GM18858 (cell line): ENCODE data around the gene CNST.
"Not testable (repeated sequence)": the region's sequence is repeated elsewhere in the genome, so short reads cannot be mapped to it uniquely, and the experiment has no call there.

ENCODE experiments used
- ATAC-seq: cut with Tn5 transposase; IDR thresholded peaks from one replicate; pipeline ENCODE4 v1.9.1; 2021; ENCODE audit not compliant: unreplicated experiment

CNST gene

DNA sequence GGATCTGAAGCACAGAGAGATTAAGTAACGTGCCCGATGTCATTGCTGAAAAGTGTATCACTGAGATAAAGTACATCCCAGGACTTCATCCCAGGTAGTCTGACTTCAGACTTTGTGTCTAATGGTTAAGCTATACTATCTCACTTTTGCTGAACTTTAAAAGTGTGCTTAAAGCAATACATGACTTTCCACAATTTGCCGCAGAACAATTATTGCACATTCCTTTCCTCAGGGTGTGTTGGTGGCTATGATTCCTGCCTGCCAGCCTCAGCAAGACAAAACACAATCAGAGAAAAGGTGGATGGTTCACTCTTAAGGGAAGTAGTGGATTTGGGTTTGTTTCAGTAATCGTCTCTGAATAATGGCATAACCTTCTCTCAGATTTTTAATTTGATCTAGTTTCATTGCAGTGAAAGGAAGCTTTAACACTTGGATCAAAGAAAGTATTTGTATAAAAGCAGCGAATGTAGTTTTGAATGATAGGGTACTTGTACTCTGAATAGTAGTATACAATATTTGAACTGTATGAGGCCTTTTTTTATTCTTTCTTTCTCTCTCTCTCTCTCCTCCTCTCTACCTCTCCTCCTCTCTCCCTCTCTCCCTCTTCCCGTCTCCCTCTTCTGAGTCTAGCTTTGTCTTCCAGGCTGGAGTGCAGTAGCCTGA, 47.0 kb downstream of the CNST start:
- ATAC-seq: no peak

DNA sequence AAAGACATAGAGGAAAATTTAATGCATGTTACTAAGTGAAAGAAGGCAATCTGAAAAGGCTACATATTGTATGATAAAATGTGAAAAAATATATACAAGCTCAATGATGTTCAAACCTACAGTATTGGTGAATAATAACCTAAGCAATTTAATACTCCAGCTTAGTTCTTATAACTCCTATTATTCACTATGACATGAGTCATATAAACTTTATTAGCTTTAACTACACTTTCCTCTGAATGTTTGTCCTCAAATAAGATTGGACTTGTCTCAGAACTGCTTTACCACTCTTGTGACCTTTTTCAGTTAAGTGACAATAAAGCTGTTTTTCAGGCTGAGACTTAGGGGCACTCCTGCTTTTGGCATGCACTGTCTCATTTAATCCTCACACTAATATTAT, 50.9 kb downstream of the CNST start:
- ATAC-seq: no peak

DNA sequence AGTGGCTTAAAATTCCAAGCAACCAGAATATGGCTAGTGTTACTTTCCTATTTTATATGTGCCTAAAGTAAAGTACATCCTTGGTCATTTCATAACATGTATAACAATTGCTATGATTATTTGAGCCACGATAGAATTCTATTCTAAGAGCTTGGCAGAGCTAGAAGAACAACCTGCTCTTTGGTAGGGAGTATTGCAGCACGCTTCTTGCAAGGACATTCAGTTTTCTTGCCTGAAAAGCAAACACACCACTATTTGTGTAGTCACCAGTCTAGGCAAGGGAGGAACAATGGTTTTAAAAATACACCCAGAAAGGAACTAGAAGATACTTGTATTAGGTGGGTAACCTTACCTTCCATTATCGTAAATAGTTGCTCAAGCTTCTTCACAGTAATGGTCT, 51.5 kb downstream of the CNST start:
- no peak for ATAC-seq

DNA sequence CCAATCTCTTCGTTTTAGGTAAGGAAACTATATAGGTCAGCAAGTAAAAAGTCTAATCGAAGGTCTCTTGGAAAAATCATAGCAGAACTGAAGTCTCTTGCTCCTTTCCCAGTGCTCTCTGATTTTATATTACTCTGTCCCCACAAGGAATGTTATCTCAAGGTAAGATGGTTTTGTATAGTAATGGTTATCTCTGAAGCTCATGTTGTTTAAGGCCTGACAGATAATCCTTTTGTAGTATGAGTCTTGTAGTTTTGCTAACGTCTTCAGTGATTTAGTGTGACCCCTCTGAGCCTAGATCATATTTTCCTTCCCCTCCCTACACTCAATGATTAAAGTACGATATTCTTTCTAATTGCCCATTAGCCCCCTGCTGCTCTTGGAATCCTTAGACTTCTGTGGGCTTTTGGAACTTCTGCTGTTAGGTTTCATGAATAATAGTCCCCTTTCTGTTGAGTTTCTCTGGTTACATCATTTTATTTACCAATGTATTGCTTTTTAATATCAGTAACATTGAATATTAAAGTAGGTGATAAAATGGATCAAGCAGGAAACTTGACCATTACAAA, 52.1 kb downstream of the CNST start:
- ATAC-seq: no peak

DNA sequence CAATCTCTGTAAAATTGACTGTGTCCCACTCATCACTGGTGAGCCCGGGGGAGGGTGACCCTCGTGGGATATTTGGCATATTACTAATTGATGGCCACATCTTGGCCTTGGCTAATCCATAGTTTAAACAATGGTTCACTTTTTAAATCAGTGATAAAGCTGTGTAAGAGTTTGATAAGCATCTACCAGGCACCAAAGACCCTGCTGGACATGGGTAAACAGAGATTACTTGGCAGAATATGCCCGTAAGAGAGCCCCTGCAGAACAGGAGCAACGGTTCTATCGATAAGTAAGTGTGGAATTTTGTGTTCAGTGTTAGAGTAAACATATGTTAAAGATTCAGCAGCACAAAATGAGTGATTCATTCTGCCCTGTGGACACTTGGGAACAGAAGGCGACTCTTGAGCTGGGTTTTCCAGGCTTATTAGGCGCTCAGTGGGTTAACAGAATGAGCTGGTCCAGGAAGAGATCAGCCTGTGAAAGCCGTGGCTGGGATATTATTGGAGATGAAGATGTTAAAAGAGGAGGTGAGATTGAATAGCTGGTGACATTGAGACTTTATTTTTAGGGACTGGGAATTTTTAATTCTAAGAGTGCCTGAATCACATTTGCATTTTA, 55.9 kb downstream of the CNST start:
- no peak for ATAC-seq

DNA sequence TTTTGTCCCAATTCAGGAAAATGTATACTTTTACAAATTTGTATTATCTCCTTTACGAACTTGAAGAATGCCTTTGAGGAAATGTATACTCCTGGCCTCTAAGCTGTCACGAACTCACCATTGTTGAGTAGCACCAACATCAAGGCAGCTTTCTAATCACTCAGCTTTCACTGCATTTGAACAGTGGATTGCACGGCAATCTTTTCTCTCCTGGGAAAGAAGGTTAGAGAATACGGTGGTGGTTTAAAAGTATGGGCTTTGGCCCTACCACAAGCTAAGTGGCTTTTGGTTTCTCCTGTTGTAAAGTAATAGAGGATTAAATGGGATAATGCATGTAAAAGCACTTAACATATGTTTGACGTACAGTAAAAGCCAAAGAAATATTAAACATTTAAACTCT, 57.8 kb downstream of the CNST start:
- ATAC-seq: no peak

DNA sequence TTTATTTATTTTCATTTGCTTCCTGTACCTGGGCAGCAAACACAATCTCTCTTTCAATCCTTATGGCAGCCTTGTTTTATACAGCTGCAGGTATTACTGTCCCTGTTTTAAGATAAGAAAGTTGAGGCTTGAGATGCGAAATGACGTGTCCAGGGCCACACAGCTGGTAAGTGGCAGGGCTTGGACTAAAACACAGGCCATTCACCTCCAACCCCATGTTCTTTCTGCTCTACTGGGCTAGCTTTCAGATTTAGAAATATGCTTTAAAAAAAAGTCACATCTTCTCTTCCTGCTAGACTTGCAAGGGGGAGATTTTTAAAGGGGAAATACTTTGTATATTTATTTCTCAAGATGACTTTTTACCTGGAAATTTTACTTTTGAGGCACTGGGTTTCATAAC, 62.8 kb downstream of the CNST start:
- ATAC-seq: peak; percentile 91

DNA sequence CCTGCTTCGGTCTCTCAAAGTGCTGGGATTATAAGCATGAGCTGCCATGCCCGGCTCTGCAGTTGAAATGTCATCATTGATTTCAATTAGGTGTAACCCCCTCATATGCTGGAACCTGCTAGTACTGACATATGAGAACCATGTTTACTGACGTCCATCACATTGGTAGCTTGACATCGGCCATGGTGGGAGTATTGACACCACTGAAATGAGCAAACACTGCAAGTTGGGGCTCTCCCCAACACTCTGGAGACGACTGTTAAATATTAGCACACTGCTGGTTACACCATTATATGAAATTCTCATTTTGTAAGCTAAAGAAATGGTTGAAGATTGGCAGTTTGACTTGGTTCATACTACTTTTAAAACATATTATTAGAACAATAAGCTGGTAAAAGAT, 63.7 kb downstream of the CNST start:
- no peak for ATAC-seq

DNA sequence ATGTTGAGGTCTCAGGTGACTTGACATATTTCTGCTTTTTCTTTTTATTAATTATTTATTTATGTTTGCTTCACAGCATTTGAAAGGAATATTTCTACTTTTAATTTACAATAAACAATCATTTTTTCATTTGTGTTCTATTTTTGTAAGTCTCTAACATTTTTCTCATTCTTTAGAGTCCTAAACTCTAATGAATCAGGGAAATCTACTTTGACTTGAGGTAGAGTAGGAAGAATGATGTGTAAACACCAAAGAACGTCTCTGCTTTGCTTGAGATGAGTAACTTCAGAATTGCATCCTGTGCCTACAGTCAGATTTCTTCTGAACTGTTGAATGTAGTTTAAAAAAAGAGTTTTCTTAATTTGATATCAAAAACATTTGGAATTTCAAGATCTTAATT, 65.2 kb downstream of the CNST start:
- ATAC-seq: no peak

DNA sequence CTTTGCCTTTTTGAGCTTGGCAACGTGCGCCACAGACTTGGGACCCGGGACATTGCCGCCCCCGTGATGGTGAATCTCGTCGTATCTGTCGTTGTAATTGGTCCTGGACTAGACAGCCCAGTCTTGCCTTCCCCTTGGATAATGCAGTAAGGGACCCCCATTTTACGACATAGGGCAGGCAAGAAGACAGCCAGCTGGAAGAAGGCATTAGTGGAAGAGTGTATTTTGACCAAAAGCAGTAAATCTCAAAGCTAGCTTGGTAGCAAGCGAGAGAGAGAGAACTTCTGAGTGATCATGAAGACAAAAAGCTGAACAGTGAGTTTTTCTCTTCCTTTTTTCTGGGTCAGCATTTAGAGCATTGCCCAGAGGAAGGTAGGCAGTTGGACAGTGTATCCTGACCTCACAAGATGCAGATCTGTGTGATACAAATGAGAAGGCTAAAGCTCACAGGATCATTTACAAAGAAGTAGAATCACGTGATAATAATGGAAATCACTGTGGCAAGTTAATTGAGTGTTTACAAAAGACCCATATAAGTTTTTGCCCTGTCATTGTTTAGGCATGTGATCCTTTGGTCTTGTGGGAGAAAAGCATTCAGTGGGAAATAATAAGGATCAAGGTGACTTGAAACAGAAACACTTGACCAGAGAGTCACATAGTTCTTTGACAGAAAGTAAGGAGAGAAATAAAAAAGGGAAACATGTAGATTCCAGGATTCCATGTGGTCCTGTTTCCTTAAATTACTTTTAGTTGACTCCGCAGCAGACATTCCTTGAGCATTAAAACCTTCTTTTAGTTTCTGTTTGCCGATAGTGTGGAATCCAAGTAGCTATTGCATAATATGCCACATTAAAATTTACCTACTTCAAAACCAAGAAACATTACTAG, 66.3 kb downstream of the CNST start:
- no peak for ATAC-seq

DNA sequence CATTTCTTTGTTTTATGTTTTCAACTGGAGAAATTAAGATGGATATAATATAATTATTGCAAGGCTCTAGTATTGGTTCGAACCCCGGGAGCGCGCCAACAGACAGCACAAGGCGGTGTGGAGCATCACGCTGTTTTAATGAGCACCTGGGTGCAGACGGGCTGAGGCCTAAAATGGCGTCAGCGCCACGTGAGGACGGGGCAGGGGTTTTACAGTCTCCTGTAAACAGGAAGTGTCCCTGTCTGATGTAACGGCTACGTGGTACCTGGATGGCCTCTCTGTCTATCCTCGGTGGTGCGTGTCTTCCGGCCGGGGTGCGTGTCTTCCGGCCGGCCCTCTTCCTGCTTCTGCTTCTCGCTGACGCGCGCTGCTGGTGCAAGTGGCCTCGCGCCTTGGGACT, 68.4 kb downstream of the CNST start:
- ATAC-seq: not testable (repeated sequence)

DNA sequence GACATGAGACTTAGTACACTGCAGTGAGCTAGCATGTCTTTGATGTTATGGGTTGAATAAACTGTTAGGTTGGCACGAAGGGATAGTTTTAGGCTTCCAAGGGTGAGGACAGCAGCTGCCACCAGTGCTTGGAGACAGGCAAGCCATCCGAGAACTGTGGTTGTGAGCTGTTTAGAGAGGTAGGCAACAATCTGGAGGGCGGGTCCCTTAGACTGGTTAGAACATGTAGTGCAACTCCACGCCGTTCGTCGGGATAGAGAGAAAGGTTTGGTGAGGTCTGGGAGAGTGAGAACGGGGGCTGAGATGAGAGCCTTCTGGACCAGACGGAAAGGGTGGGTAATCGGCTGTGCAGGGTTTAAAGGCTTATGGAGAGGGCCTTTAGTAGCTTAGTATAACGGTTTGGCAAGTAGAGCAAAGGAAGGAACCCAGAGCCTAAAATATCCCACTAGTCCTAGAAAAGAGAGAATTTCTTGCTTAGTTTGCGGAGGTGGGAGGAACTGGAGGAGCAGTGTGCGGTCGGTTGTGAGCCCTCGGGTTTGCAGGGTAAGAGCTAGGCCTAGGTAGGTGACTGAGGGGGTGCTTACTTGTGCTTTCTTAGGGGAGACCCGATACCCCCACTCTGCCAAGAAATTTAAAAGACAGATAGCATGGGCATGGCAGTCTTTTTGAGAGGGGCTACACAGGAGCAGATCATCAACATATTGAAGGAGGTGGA, 72.8 kb downstream of the CNST start:
- no peak for ATAC-seq

DNA sequence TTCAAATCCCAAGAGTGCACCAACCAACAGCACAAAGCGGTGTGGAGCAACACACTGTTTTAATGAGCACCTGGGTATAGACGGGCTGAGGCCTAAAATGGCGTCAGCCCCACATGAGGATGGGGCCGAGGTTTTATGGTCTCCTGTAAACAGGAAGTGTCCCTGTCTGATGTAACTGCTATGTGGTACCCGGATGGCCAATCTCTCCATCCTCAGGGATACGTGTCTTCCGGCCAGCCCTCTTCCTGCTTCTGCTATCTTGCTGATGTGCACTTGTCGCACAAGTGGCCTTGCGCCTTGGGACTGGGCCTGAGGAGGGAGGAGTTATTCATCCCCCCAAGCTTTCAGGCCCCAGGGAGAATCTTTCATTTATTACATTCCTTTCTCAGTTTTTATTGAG, 73.5 kb downstream of the CNST start:
- ATAC-seq: no peak

DNA sequence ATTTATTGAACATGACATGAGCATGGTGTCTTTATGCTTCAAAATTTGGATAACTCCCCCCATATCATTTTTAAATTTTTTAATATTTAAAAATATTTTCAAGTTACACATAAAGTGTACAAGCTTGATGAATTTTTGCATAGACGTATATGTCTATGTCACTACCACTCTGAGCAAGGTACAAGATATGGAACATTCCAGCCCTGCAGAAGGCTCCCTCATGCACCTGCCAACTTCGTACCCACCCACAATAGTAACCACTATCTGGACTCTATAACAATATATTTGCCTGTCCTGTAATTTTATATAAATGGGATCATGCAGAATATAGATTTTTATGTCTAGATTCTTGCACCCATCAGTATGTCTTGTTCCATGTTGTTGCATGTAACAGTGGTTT, 74.5 kb downstream of the CNST start:
- ATAC-seq: no peak

DNA sequence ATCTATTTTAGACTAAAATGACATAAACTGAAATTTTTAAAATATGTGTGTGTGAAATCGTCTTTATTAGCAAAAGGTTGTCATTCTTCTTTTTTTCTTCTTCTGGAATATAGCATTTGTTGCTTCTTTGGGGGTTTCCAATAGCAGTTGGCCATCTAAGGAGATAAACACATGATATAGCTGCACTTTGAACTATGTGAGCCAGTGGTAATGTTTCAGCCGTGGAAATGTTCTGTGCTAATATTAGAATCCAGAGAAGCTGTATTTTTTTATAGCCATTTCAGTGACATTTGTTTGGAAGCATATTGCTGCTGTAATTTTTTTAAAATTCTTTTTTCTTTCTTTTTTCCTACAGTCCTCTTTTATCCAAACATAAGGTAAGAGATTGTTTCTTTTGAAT, 75.1 kb downstream of the CNST start:
- no peak for ATAC-seq

DNA sequence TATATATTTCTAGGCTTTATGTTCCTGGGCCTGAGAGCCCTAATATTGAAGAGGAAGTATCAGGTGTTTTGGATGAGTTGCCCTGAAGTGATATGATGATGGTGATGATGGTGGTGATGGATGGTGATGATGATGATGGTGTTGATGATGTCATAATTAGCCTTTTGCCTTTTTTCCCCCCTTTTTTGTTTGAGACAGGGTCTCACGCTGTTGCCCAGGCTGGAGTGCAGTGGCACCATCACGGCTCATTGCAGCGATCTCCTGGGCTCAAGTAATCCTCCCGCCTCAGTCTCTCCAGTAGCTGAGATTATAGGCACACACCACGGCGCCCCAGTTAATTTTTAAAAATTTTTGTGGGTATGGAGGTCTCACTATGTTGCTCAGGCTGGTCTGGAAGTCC, 76.5 kb downstream of the CNST start:
- no peak for ATAC-seq

DNA sequence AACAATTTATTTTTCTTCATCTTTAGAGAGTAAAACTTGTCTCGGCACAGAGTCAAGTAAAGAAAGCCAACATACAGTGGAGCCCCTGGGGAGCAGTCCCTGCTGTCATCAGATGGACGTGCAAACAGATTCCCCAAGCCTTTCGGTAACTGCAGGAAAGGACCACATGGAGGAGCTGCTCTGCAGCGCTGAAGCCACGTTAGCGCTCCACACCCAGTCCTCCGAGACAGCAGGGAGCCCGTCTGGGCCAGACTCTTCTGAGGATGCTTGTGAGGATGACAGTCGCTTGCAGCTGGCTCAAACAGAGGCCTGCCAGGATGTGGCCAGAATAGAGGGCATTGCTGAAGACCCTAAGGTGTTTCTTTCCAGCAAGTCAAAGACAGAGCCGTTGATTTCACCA, 80.9 kb downstream of the CNST start:
- no peak for ATAC-seq

DNA sequence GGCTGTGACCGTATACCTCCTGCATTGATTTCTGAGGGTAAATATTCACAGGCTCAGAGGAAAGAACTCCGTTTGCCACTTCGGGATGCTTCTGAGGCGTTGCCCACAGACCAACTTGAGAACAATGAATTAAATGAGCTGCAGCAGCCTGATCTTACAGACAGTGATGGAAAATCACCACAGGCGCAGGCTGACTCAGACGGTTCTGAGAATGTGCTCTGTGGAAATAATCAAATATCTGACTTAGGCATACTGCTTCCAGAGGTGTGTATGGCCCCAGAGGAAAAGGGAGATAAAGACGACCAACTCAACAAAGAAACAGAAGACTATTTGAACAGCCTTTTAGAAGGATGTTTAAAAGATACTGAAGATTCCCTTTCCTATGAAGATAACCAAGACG, 81.3 kb downstream of the CNST start:
- no peak for ATAC-seq

DNA sequence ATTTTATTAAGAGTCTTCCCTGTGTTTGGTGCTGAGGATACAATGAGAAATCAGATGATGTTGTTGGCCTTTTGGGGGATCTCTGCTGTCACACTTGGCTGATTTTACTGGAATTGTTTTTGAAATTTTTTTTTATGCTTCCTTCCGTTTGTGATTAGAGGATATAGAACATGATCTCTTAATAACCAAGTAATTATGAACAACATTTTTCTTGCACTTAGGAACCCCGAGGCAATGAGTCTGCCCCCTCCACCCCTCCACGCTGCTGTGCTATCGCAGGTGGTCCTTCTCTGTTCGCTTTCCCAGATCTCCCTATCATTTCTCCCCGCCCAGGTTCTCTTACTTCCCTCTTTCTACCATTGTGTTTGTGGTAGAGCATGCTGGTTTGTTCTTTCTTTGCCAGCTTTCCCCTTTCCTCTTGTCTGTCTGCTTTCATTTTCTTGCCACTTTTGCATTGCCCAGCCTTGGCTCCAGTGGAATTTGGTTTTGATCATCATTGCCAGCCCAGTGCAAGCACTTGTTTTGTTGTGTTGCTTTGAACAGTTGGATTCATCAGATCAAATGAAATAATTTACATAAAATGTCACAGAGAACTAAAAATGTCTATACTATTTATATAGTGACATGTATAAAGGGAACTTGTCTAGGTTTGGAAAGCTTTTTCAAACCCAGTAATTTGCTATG, 84.9 kb downstream of the CNST start:
- no peak for ATAC-seq

DNA sequence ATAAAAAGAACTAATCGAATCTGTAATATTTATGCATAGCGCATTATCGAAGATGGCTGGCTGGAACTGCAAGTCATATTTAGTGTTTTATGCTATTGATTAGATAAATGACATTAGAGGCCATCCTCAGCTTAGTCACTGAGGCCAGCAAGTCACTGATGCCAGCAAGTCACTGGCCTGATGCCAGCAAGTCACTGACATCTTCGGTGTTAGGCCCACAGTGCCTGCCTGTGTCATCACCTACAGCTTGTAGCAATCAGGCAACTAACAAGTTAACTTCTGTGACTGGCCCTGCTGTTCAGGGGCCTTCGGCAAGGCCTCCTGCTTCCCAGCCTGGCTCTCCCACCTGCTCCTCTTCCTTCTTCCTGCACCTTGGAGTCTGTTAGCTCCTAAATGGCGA, 92.3 kb downstream of the CNST start:
- no peak for ATAC-seq
